Measurements from ENCODE around the gene ENTPD6.
A peak's percentile ranks its signal among the peaks of the same experiment; 100 is the strongest.

The ENTPD6 gene

GRCh38 chr20:25237610-25238318 lies 42.3 kb downstream of the ENTPD6 start (continued):
- TF ChIP-seq ZBTB11 (tag by site-specific recombination; conservative IDR thresholded peaks at IDR 0.05; ENCODE audit: low read depth) = 0 out of 2 replicates have a peak, but pooled peaks have one; percentile 32
- TF ChIP-seq ZIC2 (tag by site-specific recombination; IDR thresholded peaks at IDR 0.05) = peak; percentile 40
- no peak for TF ChIP-seq ZNF529 (tag by site-specific recombination; IDR thresholded peaks at IDR 0.05; ENCODE audit: insufficient replicate concordance)
- TF ChIP-seq, protein P1, sequence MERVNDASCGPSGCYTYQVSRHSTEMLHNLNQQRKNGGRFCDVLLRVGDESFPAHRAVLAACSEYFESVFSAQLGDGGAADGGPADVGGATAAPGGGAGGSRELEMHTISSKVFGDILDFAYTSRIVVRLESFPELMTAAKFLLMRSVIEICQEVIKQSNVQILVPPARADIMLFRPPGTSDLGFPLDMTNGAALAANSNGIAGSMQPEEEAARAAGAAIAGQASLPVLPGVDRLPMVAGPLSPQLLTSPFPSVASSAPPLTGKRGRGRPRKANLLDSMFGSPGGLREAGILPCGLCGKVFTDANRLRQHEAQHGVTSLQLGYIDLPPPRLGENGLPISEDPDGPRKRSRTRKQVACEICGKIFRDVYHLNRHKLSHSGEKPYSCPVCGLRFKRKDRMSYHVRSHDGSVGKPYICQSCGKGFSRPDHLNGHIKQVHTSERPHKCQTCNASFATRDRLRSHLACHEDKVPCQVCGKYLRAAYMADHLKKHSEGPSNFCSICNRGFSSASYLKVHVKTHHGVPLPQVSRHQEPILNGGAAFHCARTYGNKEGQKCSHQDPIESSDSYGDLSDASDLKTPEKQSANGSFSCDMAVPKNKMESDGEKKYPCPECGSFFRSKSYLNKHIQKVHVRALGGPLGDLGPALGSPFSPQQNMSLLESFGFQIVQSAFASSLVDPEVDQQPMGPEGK (tag by site-specific recombination; IDR thresholded peaks at IDR 0.05) = peak; percentile 87
- TF ChIP-seq ZBTB48 (tag by site-specific recombination; IDR thresholded peaks at IDR 0.05) = peak; percentile 99
- peak; percentile 96 for TF ChIP-seq ZFHX2 (tag by site-specific recombination; conservative IDR thresholded peaks at IDR 0.05)
- TF ChIP-seq ZNF214 (tag by site-specific recombination; IDR thresholded peaks at IDR 0.05; ENCODE audit: borderline replicate concordance) = no peak
- TF ChIP-seq, protein P2, sequence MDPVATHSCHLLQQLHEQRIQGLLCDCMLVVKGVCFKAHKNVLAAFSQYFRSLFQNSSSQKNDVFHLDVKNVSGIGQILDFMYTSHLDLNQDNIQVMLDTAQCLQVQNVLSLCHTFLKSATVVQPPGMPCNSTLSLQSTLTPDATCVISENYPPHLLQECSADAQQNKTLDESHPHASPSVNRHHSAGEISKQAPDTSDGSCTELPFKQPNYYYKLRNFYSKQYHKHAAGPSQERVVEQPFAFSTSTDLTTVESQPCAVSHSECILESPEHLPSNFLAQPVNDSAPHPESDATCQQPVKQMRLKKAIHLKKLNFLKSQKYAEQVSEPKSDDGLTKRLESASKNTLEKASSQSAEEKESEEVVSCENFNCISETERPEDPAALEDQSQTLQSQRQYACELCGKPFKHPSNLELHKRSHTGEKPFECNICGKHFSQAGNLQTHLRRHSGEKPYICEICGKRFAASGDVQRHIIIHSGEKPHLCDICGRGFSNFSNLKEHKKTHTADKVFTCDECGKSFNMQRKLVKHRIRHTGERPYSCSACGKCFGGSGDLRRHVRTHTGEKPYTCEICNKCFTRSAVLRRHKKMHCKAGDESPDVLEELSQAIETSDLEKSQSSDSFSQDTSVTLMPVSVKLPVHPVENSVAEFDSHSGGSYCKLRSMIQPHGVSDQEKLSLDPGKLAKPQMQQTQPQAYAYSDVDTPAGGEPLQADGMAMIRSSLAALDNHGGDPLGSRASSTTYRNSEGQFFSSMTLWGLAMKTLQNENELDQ (tag by site-specific recombination; IDR thresholded peaks at IDR 0.05; ENCODE audit: low read depth) = no peak
- TF ChIP-seq, protein P3, sequence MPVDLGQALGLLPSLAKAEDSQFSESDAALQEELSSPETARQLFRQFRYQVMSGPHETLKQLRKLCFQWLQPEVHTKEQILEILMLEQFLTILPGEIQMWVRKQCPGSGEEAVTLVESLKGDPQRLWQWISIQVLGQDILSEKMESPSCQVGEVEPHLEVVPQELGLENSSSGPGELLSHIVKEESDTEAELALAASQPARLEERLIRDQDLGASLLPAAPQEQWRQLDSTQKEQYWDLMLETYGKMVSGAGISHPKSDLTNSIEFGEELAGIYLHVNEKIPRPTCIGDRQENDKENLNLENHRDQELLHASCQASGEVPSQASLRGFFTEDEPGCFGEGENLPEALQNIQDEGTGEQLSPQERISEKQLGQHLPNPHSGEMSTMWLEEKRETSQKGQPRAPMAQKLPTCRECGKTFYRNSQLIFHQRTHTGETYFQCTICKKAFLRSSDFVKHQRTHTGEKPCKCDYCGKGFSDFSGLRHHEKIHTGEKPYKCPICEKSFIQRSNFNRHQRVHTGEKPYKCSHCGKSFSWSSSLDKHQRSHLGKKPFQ (tag by site-specific recombination; IDR thresholded peaks at IDR 0.05) = peak; percentile 99
- peak; percentile 48; the same call in 1 of the 2 replicates for TF ChIP-seq IKZF3 (tag by site-specific recombination; IDR thresholded peaks at IDR 0.05)
- no peak for TF ChIP-seq ZNF670 (tag by site-specific recombination; IDR thresholded peaks at IDR 0.05; ENCODE audit: low read depth)
- TF ChIP-seq, protein P4, sequence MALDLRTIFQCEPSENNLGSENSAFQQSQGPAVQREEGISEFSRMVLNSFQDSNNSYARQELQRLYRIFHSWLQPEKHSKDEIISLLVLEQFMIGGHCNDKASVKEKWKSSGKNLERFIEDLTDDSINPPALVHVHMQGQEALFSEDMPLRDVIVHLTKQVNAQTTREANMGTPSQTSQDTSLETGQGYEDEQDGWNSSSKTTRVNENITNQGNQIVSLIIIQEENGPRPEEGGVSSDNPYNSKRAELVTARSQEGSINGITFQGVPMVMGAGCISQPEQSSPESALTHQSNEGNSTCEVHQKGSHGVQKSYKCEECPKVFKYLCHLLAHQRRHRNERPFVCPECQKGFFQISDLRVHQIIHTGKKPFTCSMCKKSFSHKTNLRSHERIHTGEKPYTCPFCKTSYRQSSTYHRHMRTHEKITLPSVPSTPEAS (tag by site-specific recombination; IDR thresholded peaks at IDR 0.05) = peak; percentile 47
- TF ChIP-seq YY1 (tag by site-specific recombination; IDR thresholded peaks at IDR 0.05) = no peak
- TF ChIP-seq ZFP69B (tag by site-specific recombination; IDR thresholded peaks at IDR 0.05) = peak; percentile 83
- peak; percentile 96 for TF ChIP-seq FEZF1 (tag by site-specific recombination; IDR thresholded peaks at IDR 0.05)
- TF ChIP-seq ZNF510 (tag by site-specific recombination; IDR thresholded peaks at IDR 0.05; ENCODE audit: insufficient replicate concordance) = no peak
- TF ChIP-seq ZNF623 (tag by site-specific recombination; IDR thresholded peaks at IDR 0.05) = peak; percentile 17; the same call in 1 of the 2 replicates
- peak; percentile 94 for TF ChIP-seq PRDM10 (tag by site-specific recombination; IDR thresholded peaks at IDR 0.05)
- TF ChIP-seq ZNF239 (tag by site-specific recombination; IDR thresholded peaks at IDR 0.05) = no peak
- TF ChIP-seq, protein P5, sequence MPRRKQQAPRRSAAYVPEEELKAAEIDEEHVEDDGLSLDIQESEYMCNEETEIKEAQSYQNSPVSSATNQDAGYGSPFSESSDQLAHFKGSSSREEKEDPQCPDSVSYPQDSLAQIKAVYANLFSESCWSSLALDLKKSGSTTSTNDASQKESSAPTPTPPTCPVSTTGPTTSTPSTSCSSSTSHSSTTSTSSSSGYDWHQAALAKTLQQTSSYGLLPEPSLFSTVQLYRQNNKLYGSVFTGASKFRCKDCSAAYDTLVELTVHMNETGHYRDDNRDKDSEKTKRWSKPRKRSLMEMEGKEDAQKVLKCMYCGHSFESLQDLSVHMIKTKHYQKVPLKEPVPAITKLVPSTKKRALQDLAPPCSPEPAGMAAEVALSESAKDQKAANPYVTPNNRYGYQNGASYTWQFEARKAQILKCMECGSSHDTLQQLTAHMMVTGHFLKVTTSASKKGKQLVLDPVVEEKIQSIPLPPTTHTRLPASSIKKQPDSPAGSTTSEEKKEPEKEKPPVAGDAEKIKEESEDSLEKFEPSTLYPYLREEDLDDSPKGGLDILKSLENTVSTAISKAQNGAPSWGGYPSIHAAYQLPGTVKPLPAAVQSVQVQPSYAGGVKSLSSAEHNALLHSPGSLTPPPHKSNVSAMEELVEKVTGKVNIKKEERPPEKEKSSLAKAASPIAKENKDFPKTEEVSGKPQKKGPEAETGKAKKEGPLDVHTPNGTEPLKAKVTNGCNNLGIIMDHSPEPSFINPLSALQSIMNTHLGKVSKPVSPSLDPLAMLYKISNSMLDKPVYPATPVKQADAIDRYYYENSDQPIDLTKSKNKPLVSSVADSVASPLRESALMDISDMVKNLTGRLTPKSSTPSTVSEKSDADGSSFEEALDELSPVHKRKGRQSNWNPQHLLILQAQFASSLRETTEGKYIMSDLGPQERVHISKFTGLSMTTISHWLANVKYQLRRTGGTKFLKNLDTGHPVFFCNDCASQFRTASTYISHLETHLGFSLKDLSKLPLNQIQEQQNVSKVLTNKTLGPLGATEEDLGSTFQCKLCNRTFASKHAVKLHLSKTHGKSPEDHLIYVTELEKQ (tag by site-specific recombination; IDR thresholded peaks at IDR 0.05; ENCODE audit: borderline replicate concordance) = peak; percentile 96

Data from HEK293 (cell line).